GM18508 (cell line): Measurements from ENCODE around the gene CPXM1.
"Not testable (repeated sequence)": the region's sequence is repeated elsewhere in the genome, so short reads cannot be mapped to it uniquely, and the experiment has no call there.

ENCODE experiments used
- ATAC-seq: cut with Tn5 transposase; IDR thresholded peaks from one replicate; pipeline ENCODE4 v1.9.1; 2021; ENCODE audit warnings: moderate number of reproducible peaks; ENCODE audit not compliant: insufficient read depth, unreplicated experiment

Gene CPXM1

DNA sequence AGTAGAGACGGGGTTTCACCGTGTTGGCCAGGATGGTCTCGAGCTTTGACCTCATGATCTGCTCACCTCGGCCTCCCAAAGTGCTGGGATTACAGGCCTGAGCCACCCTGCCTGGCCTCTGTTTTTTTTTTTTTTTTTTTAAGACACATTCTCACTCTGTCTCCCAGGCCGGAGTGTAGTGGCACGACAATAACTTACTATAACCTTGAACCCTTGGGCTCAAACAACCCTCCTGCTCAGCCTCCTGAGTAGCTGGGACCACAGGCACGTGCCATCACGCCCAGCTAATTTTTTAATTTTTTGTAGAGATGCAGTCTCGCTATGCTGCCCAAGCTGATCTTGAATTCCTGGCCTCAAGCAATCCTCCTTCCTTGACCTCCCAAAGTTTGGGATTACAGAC lies 26.6 kb downstream of the CPXM1 start:
- ATAC-seq = no peak

DNA sequence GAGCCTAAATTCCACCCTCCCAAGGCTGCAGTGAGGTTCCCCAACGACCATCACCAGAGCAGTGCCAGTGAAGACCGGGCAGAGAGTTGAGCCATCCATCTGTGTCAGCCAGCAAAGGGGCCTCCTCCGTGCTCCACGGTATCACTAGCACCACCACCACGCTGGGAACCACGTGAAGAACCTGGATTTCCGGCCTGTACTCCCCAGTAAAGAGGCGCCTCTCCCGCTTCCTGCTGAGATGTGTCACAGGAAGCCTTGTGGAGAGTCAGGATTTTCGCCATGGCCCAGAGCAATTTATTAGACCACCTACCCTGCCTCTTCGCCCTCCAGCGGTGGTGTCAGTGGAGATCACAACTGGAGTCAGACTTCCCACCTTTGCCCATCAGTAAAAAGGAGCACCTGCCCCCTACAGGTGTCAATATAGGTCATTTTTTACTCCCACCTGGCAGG lies 28.8 kb downstream of the CPXM1 start:
- no peak for ATAC-seq

DNA sequence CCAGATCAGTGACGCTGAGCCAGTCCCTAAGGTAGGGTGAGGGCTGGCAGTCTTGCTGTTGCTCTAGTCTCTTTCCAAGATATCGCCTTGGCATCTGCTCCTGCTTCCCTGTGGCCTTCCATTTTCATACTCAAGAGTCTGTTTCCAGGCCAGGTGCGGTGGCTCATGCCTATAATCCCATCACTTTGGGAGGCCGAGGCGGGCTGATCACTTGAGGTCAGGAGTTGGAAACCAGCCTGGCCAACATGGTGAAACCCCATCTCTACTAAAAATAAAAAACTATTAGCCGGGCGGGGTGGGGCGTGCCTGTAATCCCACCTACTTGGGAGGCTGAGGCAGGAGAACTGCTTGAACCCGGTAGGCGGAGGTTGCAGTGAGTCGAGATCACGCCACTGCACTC lies 30.3 kb downstream of the CPXM1 start:
- ATAC-seq = not testable (repeated sequence)

DNA sequence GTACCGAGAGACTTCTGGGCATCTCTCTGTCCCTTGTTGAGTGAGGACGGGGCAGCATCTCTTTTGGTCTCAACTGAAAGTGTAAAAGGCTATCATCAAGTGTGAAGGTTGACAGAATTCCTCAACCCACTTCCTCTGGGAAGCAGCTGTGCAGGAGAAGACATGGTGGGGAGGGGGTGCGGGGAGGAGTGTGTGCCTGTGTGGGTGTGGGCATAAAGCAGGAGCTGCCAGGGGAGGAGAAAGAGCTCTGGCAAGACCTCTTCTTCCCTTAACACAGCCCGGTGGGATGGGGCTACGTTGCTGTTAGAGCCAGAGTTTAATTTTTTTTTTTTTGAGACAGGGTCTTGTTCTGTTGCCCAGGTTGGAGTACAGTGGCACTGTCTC lies 31.8 kb downstream of the CPXM1 start:
- ATAC-seq = no peak

DNA sequence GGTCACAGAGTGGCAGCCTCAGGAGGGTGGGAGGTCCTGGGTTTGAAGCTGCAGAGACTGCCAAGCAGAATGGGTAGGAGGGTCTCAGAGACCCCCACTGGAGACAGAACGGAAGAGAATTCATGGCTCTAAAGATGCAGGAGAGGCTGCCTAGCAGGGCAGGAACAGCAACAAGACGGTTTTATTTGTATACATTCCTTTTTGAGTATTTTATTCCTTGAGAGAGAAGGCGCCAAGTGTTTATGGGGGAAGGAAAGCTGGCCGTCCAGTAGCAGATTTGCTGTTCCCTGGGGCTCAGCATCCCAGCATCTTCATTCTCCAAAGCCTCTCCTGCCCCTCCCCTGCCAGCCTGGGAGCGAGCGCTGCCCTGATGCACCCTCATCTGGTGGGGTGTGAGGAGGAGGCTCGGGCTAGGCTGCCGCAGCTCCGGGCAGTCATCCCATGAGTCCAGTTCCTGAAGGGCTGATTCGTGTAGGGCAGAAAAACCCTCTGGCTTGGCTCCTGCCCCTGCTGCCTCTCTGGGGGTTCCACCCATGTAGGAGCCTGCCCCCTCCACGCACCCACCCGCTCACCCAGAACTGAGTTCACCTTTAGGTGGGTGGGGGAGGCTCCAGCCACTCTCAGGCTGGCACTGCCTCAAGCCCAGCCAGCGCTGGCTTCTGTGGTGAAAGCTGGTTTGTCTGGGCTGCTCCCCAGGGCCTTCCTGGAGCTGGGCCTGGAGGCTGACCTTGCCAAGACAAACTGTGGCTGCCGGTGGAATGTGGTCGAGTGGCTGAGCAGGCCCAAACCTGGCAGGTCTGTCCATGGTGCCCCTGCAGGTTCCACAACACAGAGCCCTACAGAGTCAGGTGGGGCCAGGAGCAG lies 32.4 kb downstream of the CPXM1 start:
- no peak for ATAC-seq

DNA sequence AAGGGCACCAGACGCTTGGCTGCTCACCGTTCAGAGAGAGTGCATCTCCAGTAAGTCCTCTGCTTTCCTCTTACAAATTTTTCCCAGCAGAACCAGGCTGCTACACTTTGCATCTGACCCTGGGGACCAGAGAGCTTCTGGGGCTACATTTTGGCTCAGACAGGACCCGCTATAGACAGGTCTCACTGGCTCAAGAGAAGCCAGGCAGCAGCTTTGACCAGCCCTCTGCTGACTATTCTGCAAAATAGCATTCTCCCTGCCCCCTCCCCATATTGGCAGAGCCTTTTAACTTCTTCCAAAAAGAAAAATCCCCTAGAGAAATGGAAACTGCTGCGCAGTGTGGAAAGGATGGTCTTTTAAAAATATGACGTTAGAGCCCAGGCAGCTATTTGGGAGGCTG lies 37.2 kb downstream of the CPXM1 start:
- no peak for ATAC-seq

DNA sequence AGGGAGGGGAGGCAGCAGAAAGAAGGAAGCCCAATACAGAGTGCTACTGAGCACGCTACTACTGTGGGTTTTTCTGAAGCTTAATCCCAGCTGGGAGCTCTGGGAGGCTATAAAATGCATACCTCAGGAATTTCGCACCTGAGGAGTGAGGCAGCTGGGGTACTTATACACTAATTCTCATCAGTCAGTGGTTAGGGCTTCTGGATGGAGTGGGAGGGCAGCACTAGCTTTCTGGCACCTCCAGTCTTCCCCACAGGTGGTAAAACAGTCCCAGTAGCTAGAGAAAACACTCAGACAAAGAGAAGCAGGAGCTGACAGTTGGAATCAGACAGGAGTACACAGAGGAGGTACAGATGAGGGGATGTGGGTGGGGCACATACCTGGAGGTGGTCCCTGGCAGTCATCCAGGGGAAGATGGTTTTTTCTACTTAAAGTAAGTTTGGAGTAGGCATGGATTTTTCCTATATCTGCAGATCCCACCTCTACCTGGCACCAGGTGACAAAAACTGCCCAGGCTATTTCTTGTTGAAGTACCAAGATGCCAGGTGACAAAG lies 37.8 kb downstream of the CPXM1 start:
- no peak for ATAC-seq

DNA sequence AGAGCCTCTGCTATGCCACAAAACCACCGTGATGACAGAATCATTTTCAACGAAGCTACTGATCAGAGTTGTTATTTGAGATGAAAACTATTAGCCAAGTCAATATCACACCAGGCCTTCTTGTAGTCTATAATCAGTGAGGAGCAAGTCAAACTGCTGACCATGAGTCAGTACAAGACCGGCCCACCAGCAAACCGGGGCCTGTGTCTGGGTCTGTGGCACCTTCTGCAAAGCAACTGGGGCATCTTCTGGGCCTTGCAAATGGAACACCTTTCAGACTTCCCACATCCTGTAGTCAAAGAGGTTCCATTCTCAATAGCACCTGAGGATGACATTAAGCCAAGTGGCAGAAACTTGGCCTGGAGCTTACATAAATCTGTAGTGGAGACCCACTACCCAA lies 38.5 kb downstream of the CPXM1 start:
- no peak for ATAC-seq

DNA sequence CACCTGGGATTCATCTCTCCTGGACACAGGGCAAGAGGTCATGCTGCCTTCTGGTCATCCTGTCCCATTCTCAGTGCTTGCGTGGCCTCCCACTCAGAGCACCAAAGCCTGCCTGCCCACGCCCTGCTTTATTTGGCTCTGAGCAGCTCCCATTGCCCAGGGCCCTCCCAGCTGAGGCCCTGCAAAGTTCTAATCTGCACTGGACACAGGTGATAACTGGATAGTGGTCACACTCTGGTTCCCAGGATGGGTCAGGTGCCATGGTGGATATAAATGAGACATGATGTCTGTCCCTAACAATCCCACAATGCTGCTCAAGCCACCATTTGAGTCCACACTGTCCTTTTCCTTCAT lies 39.5 kb downstream of the CPXM1 start:
- ATAC-seq = no peak

DNA sequence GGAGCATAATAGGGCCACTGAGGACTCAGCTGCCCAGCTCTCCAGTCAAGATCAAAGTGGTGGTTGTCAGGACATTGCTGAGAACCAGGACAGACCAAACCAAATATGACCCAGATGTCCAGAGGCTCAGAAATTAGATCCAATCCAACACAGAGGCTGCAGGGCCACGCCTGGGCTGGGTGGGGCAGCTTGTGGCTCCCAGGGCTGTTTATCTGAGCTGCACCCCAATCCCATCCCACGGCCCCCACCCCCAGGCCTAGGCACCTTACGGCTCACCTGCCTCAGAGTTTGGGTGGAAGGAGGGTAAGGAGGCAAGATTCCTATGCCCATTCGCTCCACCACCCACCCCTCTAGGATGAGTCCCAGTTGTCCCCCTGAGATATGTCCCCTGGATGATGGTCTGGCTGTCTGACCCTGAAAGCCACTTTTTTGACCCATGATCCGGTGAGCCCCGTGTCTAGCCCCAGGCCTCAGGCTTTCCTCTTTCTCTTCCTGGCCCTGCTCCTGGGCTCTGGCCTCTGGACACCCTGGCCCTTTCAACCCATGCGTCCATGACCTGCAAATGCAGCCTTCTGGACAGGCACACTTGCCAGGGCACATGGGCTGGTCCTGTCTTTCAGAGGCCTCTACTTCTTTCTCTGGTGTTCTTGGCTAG lies 40.0 kb downstream of the CPXM1 start:
- ATAC-seq = no peak

DNA sequence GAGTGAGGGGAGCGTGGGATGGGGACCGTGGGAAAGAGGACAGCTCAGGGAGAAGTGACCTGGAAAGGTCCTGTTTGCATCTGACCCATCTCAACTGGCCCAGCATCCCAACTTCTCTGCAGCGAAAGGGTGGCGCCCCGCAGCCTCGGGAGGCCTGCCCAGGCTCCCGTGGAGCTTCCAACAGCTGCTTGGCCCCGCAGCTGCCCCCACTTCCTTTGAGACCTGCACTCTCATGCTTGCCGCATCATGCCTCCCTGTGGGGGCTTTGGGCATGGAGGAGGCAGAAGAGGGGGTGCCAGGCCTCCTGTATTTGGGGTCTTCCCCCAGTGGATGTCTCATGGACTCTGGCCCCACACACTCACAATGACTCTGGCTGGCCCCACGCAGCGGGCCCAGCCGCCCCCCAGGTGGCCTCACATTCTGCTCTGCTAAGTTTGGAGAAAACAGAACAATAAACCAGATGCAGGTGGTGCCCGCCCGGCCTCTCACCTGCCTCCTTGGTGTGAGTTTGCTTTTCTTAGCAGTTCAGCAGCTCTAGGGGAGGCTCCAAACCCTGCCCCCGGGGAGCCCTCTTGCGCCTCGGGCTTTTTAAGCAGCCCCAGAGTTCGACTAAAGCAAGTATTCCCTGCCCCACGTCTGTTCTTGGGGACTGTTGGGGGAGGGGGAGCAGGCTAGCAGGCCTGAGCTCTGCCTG lies 40.7 kb downstream of the CPXM1 start:
- no peak for ATAC-seq

DNA sequence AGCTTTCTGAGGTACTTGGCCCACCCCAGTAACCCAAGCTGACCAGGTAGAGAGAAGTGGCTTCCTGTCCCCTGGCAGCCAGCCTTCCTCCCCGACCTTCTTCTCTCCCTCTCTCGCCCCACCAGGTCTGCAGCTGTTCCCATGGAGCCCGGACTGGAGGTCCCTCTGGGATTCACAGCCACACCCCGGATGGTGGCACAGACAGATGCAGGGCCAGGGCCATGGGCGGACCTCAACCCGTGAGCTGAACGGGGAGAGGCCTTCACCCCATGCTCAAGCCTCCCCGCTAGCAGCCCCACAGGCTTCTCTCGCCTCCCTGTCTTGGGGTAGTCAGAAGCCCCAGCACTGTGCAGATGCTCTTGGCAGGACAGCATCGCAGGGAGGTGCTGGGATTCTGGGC lies 41.3 kb downstream of the CPXM1 start:
- ATAC-seq = no peak

DNA sequence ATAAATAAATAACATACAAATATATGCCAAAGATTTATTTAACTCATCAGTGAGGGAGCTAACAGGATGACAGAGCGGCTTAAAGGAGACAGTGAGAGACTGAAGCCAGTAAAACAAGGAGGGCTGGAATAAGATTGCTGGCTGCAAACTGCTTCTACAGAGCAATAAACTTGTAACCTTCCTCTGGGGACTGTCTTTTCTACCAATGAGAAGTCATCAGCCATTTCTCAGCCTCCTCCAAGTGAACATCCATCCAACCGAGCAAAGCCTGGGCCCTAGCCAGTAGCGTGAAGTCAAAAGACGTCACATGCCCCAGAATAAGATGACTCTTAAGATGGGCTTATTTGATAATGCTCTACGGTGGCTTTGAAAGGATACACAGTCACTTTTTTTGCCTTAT lies 42.5 kb downstream of the CPXM1 start:
- ATAC-seq = no peak

DNA sequence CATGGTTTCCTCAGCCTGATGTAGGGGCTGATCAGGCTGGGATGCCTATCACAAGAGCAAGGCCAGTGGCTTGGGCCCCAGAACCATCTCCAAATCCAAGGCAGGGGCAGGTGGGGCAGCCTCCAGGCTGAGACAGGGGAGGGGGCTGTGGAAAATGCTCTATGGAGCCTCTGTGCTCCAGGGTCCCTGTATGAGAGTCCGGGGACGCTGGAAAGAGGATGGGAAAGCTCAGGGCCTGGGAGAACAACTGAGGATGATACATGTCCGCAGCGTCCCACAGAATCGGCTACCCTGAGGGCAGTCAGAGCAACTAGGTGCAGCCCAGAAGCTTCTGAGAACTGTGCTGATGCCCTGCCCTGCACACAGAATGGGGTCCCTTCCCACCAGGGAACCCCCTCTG lies 43.4 kb downstream of the CPXM1 start:
- ATAC-seq = no peak

DNA sequence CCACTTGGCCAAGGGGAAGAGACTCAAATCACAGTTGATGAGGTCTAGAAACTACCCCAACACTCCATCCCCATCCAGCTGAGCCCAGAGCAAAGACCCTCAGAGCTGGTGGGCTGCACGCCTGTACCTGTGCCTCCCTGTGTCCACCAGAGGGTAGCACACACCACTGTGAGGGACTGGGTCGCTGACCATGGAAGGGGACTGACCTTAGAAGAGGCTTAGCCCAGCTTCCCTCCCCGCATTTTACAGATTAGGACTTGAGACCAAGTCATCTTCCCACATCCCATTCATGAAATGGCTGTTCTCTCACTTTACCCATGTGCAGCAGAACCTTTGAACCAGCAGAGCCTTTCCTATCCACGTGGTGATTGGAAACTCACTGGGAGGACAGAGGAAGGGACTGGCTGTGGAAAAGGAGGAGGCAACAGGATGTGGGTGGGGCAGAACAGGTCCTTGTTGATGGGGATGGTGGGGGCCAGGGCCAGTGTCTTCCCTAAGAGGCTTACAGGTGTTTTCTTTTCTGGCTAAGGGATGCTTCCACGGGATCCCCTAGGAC lies 44.3 kb downstream of the CPXM1 start:
- ATAC-seq = no peak

DNA sequence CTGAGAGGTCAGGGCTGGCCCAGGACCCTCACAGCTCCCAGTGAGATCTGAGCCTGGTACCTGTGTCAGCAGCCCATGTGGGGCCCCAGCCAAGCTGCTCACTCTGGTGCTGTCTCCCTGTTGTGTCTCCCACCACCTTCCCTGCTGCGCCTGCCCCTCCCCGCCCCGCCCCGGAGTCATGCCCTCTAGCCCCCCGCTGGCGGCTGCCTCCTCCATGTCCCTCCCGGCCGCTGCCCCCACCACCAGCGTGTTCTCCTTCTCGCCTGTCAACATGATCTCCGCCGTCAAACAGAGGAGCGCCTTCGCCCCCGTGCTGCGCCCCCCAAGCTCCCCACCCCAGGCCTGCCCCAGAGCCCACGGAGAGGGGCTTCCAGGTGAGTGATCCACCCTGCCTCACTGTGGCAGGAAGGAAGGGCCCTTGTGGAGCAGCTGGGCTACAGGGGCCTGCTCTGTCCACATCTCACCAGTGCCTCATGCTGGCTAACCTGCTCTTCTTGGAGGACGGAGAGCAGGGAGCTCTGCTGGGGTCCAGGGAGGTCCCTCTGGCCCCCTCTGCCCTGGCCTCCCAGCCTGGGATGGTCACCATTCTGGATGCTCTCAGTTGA lies 44.9 kb downstream of the CPXM1 start:
- ATAC-seq = no peak

DNA sequence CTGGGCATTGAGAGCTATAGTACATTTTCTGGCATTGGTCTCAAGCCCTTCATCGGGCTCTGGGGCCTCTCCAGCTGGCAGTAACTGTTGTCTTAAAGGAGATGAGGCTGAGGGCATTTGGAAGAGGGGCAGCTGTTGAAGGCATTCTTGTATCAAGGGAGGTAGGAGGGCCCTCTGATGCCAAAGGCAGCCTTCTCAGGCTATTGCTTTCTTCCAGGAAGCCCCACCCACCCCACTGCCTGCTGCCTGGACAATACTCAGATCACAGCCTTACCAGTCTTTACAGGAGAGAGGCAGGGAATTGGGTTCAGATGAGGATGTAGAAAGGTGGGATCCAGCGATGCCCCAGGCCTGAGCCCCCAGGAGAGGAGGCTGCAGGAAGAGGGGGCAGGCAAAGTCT lies 46.0 kb downstream of the CPXM1 start:
- no peak for ATAC-seq

DNA sequence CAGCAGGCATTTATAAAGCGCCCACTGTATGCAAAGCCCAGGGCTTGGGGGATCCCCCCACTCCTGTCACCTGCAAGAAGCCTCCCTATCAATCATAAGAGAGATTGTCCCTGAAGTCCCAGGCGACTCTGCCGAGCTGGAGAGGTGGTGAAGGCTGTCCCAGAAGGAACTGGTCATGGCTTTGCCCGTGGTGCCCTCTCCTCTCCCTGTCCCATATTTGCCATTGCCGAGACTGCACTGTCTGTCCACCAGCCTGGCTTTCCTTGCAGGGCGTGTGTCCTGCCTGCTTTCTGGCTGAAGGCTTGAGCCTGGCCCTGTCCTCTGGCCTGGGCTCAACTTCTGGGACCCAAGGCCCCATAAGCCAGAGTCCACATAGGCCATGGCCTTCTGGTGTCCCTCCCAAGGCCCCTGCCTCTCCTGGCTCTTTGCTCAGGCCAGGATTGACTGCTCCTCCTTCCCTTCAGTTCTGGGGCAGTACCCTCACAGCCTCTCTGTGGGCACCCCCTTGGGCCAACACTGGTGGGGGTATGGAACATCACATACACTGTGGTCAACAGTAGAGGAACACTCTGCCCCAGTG lies 46.9 kb downstream of the CPXM1 start:
- no peak for ATAC-seq

DNA sequence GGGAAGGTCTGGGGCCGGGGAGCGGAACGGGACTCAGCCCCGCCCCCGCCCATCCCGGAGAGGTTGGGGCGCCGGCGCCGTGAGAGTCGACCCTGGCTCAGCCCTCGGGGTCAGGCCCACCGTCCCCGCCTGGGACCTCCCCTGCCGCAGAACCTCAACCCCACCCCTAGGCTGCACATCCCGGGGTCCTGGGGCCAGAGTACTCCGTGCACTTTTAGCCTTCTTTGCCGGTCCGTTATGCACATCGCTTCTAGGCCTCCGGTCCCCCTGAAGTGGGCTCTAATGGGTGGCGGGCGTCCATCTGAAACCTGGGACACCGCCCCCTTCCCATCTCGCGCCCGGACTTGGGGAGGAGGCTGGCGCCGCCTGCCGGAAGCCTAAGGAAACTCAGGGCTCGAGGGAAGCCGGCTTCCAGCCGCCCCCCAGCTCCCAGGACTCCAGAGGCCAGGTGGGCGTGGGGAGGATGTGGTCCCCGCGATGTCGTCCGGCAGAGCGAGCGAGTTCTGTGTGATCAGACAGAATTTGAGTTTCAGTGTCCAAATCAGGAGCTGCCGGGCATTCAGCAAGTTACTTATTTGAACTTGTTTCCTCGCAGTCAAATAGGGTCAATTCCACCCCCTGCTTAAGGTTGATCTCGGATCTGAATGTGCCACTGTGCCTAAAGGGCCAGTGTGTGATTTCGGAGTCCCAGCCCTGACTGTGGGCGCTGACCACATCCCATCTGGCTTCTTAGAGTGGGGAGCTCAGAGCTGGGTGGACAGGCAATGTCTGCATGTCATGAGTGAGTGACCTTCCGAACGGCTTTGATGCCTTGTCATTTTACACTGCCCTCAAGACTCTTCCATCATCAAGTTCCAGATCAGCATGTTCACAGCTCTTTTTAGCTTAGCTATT lies 47.6 kb downstream of the CPXM1 start:
- ATAC-seq = no peak
